Gastroesophageal sphincter (tissue), 4 donors: Measurements from ENCODE around the gene C10orf71. TPM values are rescaled to one million over a fixed set of nuclear protein-coding genes. Genes with fewer than 3 reads are reported as not detected.

Source experiments
- ATAC-seq: fragments of 150-250 bp; one replicate; pipeline ENCODE4 v1.9.1; 2016; ENCODE audit warnings: mild to moderate bottlenecking, moderate library complexity
- H3K27ac ChIP-seq, 4 donors: fragments of 200-600 bp; sonication (generic) in 3 of 4; 1 replicate in 3 of 4; 2 replicates in 1 of 4; pipeline ENCODE4 v1.5.1; 2016 to 2019
- H3K27me3 ChIP-seq: fragments of 200-600 bp; sonication (generic); one replicate; pipeline ENCODE4 v1.5.1; 2019
- H3K36me3 ChIP-seq, 2 donors: fragments of 200-600 bp; sonication (generic); one replicate each; pipeline ENCODE4 v1.5.1; 2019; ENCODE audit warnings: control low read depth in 1 of 2
- H3K4me1 ChIP-seq, 3 donors: fragments of 200-600 bp; sonication (generic); 1 replicate in 2 of 3; 2 replicates in 1 of 3; pipeline ENCODE4 v1.5.1; 2016 to 2019; ENCODE audit warnings: control low read depth in 2 of 3
- H3K4me3 ChIP-seq, 2 donors: fragments of 200-600 bp; sonication (generic); one replicate each; pipeline ENCODE4 v1.5.1; 2019; ENCODE audit warnings: mild to moderate bottlenecking in 1 of 2, moderate library complexity in 1 of 2
- H3K9me3 ChIP-seq, 3 donors: fragments of 200-600 bp; sonication (generic); one replicate each; pipeline ENCODE4 v1.5.1; 2017 to 2019; ENCODE audit warnings: control low read depth in 2 of 3
- EP300 ChIP-seq: sonication (generic); formaldehyde crosslinking; IDR thresholded peaks from one replicate; pipeline ENCODE4 v1.6.1; 2017; ENCODE audit warnings: antibody characterized with exemption, mild to moderate bottlenecking
- POLR2A ChIP-seq, 2 donors: fragments of 450-650 bp; IDR thresholded peaks; one replicate each; pipeline ENCODE4 v1.6.1; 2017; ENCODE audit warnings: antibody characterized with exemption in 2 of 2, mild to moderate bottlenecking in 2 of 2, moderate library complexity in 1 of 2
- POLR2AphosphoS5 ChIP-seq: sonication (generic); formaldehyde crosslinking; IDR thresholded peaks from one replicate; pipeline ENCODE4 v1.6.1; 2017; ENCODE audit warnings: antibody characterized with exemption
- WGBS, 2 donors: methylation state at CpG; one replicate each; pipeline ENCODE4 v1.1.5; 2018; ENCODE audit warnings: low coverage in 1 of 2; 5-methylcytosine and 5-hydroxymethylcytosine counted together
- total RNA-seq, 4 donors: library from RNA; depleted of rRNA; stranded (reverse); fragments of >200 nt; gene quantifications; one replicate each; pipeline ENCODE4 v1.1.0, GENCODE V29; 2016
- TF ChIP-seq, protein P1 (sequence below), 4 experiments: fragments of 200-600 bp in 2 of 4; fragments of 450-650 bp in 2 of 4; sonication (generic) in 1 of 4; IDR thresholded peaks; one replicate each; pipeline ENCODE4 v1.5.1; 2017 to 2019; ENCODE audit warnings: antibody characterized with exemption in 4 of 4, mild to moderate bottlenecking in 2 of 4, moderate library complexity in 2 of 4

C10orf71 gene
- total RNA-seq, 4 donors from 2014 or later: 0.08 to 0.27 TPM; not detected in 2

DNA sequence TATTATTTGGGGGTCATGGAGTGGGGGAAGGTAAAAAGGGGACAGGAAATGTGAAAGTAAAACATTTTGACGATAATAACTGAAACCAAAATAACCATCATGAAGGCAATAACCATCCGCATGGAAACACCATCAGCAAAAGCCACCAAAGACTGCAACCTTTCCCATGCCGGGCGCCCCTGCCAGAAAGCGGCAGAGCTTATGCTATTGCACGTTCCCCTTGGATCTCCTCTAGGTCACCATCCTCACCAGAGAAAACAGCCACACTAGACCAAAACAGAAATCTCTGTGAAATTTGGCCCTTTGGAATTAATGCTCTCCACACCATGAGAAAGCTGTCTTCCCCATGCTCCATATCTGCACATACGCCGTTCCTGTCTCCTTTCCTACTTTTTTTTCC, 65.8 kb downstream of the C10orf71 start:
- H3K27me3 ChIP-seq: peaks cover 14% of the 10 kb centered on the region
- no peak overlapping the region for H3K4me3 ChIP-seq
- no peak for TF ChIP-seq POLR2AphosphoS5
- no peak for TF ChIP-seq EP300
- no peak for TF ChIP-seq POLR2A (IDR thresholded peaks at IDR 0.05)
- TF ChIP-seq, protein P1, sequence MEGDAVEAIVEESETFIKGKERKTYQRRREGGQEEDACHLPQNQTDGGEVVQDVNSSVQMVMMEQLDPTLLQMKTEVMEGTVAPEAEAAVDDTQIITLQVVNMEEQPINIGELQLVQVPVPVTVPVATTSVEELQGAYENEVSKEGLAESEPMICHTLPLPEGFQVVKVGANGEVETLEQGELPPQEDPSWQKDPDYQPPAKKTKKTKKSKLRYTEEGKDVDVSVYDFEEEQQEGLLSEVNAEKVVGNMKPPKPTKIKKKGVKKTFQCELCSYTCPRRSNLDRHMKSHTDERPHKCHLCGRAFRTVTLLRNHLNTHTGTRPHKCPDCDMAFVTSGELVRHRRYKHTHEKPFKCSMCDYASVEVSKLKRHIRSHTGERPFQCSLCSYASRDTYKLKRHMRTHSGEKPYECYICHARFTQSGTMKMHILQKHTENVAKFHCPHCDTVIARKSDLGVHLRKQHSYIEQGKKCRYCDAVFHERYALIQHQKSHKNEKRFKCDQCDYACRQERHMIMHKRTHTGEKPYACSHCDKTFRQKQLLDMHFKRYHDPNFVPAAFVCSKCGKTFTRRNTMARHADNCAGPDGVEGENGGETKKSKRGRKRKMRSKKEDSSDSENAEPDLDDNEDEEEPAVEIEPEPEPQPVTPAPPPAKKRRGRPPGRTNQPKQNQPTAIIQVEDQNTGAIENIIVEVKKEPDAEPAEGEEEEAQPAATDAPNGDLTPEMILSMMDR (IDR thresholded peaks at IDR 0.05): no peak
- H3K9me3 ChIP-seq: no peaks in the 10 kb centered on the region
- whole genome bisulfite sequencing, 2 donors: 70 to 89% methylated on average over 5 to 7 of the region's 8 CpGs
- H3K36me3 ChIP-seq: no peaks in the 10 kb centered on the region
- H3K4me1 ChIP-seq: no peaks in the 10 kb centered on the region
- no peak for ATAC-seq
- no peak overlapping the region for H3K27ac ChIP-seq

DNA sequence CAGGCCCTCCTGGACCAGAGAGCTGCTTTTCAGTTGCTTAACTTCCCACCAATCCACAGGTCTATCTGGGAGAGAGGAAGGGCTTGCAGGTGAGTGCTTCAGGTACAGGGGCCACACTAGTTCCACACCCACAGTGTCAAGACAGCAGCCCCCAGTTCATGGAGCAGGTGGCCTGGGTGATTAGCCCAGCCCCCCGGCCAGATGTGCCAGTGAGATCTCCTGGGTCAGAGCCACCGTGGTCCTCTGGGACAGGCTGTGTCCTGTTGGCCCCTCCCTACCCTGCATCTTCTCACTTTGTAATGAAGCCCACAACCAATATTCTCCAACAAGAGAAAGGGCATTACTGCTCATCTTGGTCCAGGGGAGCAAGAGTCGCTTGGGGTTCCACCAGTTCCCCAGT, 66.3 kb downstream of the C10orf71 start:
- Histone ChIP-seq H3K9me3 (no peaks in the 10 kb centered on the region), H3K36me3 (no peaks in the 10 kb centered on the region), H3K27ac (no peak overlapping the region), H3K4me3 (no peak overlapping the region), H3K4me1 (no peaks in the 10 kb centered on the region), H3K27me3 (peaks cover 12% of the 10 kb centered on the region)
- TF ChIP-seq, protein P1 (IDR thresholded peaks at IDR 0.05): no peak
- TF ChIP-seq EP300 (no peak), POLR2AphosphoS5 (no peak), POLR2A (IDR thresholded peaks at IDR 0.05) (no peak)
- 71 to 89% methylated on average over 1 of the region's 3 CpGs for WGBS, 2 donors
- ATAC-seq: no peak

DNA sequence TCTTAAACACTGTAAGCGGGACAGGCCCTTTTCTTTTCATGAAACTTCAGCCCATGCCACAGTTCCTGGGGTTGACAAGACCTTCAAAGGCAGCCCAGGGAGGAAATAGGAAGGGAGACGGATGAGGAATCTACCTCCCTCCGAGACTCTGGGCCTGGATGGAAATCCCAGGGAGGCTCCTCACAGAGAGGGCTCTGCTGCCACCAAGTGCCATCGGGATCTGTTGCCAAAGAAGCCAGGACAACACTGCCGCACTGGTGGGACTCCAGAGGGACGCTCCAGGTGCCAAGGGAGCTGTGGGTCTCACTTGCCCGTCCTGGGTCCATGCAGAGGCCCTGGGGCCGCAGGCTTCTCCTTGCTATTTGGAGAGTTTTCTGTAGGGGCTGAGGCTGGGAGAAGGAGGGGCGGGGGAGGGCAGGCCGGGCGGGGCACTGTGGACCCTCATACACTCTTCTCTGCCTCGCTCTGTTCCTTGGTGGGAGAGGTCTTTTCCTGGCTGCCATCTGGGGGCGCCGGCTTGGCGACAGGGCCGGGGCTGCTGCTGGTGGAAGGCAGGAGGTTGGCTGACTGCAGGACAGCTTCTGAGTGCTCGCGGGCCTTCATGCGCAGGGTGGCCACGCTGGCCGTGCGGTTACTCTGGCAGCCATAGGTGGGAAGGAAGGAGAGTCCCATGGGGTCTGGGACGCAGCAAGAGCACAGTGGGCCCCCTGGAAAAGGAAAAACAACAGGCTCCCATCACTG, 66.9 kb downstream of the C10orf71 start:
- Histone ChIP-seq H3K9me3 (no peaks in the 10 kb centered on the region), H3K27me3 (peaks cover 7% of the 10 kb centered on the region), H3K27ac (no peak overlapping the region), H3K4me1 (no peaks in the 10 kb centered on the region), H3K36me3 (no peaks in the 10 kb centered on the region), H3K4me3 (no peak overlapping the region)
- WGBS, 2 donors: 62 to 67% methylated on average over 1 to 3 of the region's 23 CpGs
- no peak for TF ChIP-seq POLR2AphosphoS5
- no peak for TF ChIP-seq POLR2A (IDR thresholded peaks at IDR 0.05)
- TF ChIP-seq EP300: no peak
- TF ChIP-seq, protein P1 (IDR thresholded peaks at IDR 0.05): no peak
- ATAC-seq: no peak

DNA sequence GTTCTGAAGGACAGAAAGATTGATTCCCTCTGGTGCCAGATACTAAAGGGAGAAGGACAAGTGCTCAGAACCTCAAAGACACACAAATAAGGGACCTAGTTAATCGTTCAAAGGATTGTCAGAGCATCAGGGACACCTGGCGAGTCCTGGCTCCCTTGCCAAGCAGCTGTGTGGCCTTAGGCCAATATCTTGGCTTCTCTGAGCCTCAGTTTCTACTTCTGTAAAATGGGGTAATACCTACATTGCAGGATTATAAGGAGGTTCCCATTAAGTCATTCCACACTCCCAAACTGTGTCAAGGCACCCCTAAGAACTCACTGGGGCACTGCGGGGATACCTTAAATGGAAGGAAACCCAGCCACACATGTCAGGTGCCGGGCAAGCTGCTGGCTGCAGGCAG, 67.5 kb downstream of the C10orf71 start:
- Histone ChIP-seq H3K36me3 (no peaks in the 10 kb centered on the region), H3K27ac (no peak overlapping the region), H3K4me1 (no peaks in the 10 kb centered on the region), H3K9me3 (no peaks in the 10 kb centered on the region), H3K4me3 (no peak overlapping the region), H3K27me3 (peaks cover 6% of the 10 kb centered on the region)
- TF ChIP-seq, protein P1 (IDR thresholded peaks at IDR 0.05): no peak
- TF ChIP-seq POLR2A (IDR thresholded peaks at IDR 0.05): no peak
- no peak for TF ChIP-seq EP300
- no peak for TF ChIP-seq POLR2AphosphoS5
- WGBS, 2 donors: 100% methylated on average over 1 to 2 of the region's 4 CpGs
- ATAC-seq: no peak

DNA sequence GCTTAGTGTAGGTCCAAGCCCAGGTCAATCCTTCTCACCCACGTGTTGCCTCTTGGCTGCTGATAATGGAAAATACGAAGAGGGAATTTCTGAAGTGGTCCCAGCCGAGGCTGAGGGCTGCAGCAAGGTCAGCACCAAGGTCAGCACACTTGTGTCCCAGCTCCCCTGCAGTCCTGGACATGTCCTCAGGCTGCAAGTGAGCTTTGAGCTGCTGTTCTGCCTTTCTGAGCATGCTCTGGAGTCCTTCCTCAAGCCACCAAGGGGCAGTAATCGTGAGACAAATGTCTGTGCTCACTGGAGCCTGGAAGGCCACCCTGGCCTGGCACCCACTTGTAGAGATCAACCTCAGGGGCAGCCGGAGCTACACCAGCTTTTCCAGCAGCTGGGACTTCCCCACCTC, 68.6 kb downstream of the C10orf71 start:
- WGBS, 2 donors: 13 to 57% methylated on average over 2 to 3 of the region's 5 CpGs
- no peak for ATAC-seq
- H3K36me3 ChIP-seq: no peaks in the 10 kb centered on the region
- H3K27ac ChIP-seq: no peak overlapping the region
- H3K27me3 ChIP-seq: peaks cover 13% of the 10 kb centered on the region
- H3K4me3 ChIP-seq: no peak overlapping the region
- no peaks in the 10 kb centered on the region for H3K4me1 ChIP-seq
- TF ChIP-seq, protein P1 (IDR thresholded peaks at IDR 0.05): no peak
- TF ChIP-seq POLR2AphosphoS5: no peak
- no peak for TF ChIP-seq POLR2A (IDR thresholded peaks at IDR 0.05)
- no peak for TF ChIP-seq EP300
- no peaks in the 10 kb centered on the region for H3K9me3 ChIP-seq
